Neuronal stem cell (in vitro differentiated cells): ENCODE data around the gene SNAPC1.

Experiments
- DNase-seq: peaks from one replicate; pipeline ENCODE4 v3.0.0-alpha.2; 2013; ENCODE audit warnings: low spot score
- H2AFZ ChIP-seq: one replicate; pipeline ENCODE4 v1.6.1; 2013; ENCODE audit warnings: mild to moderate bottlenecking, low read length, inconsistent platforms
- H2AK5ac ChIP-seq: 2 replicates; pipeline ENCODE4 v1.6.1; 2013; ENCODE audit warnings: low read depth, mild to moderate bottlenecking, inconsistent platforms, low read length, moderate library complexity, mixed read lengths
- H2BK120ac ChIP-seq: 2 replicates; pipeline ENCODE4 v1.6.1; 2013; ENCODE audit warnings: low read depth, mild to moderate bottlenecking, inconsistent platforms, low read length, moderate library complexity, mixed read lengths
- H2BK12ac ChIP-seq: one replicate; pipeline ENCODE4 v1.6.1; 2013; ENCODE audit warnings: low read length, inconsistent platforms
- H2BK15ac ChIP-seq: 2 replicates; pipeline ENCODE4 v1.6.1; 2013; ENCODE audit warnings: mild to moderate bottlenecking, low read length, inconsistent platforms, mixed read lengths
- H2BK5ac ChIP-seq: one replicate; pipeline ENCODE4 v1.6.1; 2013; ENCODE audit warnings: inconsistent platforms, mild to moderate bottlenecking, low read length, moderate library complexity
- H3K14ac ChIP-seq: one replicate; pipeline ENCODE4 v1.6.1; 2013; ENCODE audit warnings: low read length, inconsistent platforms
- H3K18ac ChIP-seq: 2 replicates; pipeline ENCODE4 v1.6.1; 2013; ENCODE audit warnings: low read length, inconsistent platforms
- H3K23ac ChIP-seq: 2 replicates; pipeline ENCODE4 v1.6.1; 2013; ENCODE audit warnings: low read depth, mild to moderate bottlenecking, mixed read lengths, low read length, inconsistent platforms; ENCODE audit not compliant: poor library complexity
- H3K27ac ChIP-seq: replicated peaks from 3 replicates; pipeline ENCODE4 v1.5.1; 2013; ENCODE audit warnings: low read length, inconsistent platforms
- H3K27me3 ChIP-seq, 3 experiments: 2 replicates each; pipeline ENCODE4 v1.6.1; 2013; ENCODE audit warnings: low read length in 3 of 3, mild to moderate bottlenecking in 2 of 3, inconsistent platforms in 1 of 3, low read depth in 1 of 3, mixed read lengths in 1 of 3, moderate library complexity in 1 of 3; ENCODE audit not compliant: control insufficient read depth in 3 of 3, insufficient read depth in 3 of 3
- H3K36me3 ChIP-seq, 2 donors: replicated peaks in 1 of 2; 2 replicates each; pipeline ENCODE4 v1.6.1; 2013; ENCODE audit warnings: low read length in 2 of 2; ENCODE audit not compliant: control insufficient read depth in 2 of 2, insufficient read depth in 2 of 2
- H3K4ac ChIP-seq: 2 replicates; pipeline ENCODE4 v1.6.1; 2013; ENCODE audit warnings: inconsistent platforms, mild to moderate bottlenecking, low read length, moderate library complexity
- H3K4me1 ChIP-seq, 2 donors: 1 replicate in 1 of 2; 2 replicates in 1 of 2; pipeline ENCODE4 v1.6.1; 2013; ENCODE audit warnings: low read length in 2 of 2, low read depth in 1 of 2; ENCODE audit not compliant: control insufficient read depth in 2 of 2, insufficient read depth in 1 of 2
- H3K4me2 ChIP-seq: one replicate; pipeline ENCODE4 v1.6.1; 2013; ENCODE audit warnings: mild to moderate bottlenecking, low read length, inconsistent platforms; ENCODE audit not compliant: insufficient read depth, poor library complexity, severe bottlenecking
- H3K4me3 ChIP-seq, 2 donors: 2 replicates each; pipeline ENCODE4 v1.5.1; 2013; ENCODE audit warnings: low read length in 2 of 2, mild to moderate bottlenecking in 2 of 2, inconsistent platforms in 1 of 2, moderate library complexity in 1 of 2
- H3K79me1 ChIP-seq: one replicate; pipeline ENCODE4 v1.6.1; 2013; ENCODE audit warnings: low read depth, mild to moderate bottlenecking, inconsistent platforms, low read length, moderate library complexity
- H3K9ac ChIP-seq: one replicate; pipeline ENCODE4 v1.6.1; 2013; ENCODE audit warnings: mild to moderate bottlenecking, low read depth, low read length, inconsistent platforms; ENCODE audit not compliant: poor library complexity
- H3K9me3 ChIP-seq, 2 donors: replicated peaks in 1 of 2; 2 replicates each; pipeline versions ENCODE3 to v1.6.1; 2013; ENCODE audit warnings: low read length in 2 of 2, mild to moderate bottlenecking in 2 of 2, inconsistent platforms in 1 of 2, low read depth in 1 of 2, mixed read lengths in 1 of 2, moderate library complexity in 1 of 2; ENCODE audit not compliant: control insufficient read depth in 2 of 2, insufficient read depth in 1 of 2
- H4K8ac ChIP-seq: one replicate; pipeline ENCODE4 v1.6.1; 2013; ENCODE audit warnings: low read depth, mild to moderate bottlenecking, inconsistent platforms, low read length, moderate library complexity
- H4K91ac ChIP-seq: one replicate; pipeline ENCODE4 v1.6.1; 2013; ENCODE audit warnings: low read length, low read depth, mild to moderate bottlenecking, inconsistent platforms; ENCODE audit not compliant: poor library complexity
- WGBS, 2 donors: extraction: QIAGEN DNeasy Blood & Tissue Kit; methylation state at CpG; one replicate each; pipeline ENCODE4 v1.1.7; 2013; ENCODE audit warnings: missing lambda C conversion rate in 2 of 2, mixed read lengths in 1 of 2; ENCODE audit not compliant: insufficient read length in 2 of 2, insufficient replicate concordance in 1 of 2; ENCODE audit errors: extremely low coverage in 2 of 2; 5-methylcytosine and 5-hydroxymethylcytosine counted together

The SNAPC1 gene

DNA sequence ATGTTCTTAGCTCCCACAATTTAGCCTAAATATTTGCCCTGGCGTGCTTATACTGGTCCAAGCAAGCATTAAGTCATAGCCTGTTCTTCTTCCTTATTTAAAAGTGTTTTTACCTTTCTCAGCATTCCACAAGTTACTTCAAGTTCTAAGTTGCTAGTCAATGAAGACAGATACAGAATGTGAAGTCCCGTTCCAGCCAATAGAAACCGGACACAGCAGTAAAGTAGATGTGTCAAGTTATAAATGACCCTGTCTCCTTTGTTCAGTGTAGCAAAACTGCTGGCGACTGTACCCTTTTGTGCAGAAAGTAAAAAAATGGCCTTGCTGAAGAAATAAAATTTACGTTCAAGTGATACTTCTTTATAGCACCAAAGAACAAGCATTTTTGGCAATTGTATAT is 3.9 kb downstream of the SNAPC1 start:
- Histone ChIP-seq H2BK5ac (no peak overlapping the region), H3K4me2 (no peak overlapping the region), H3K27ac (no peak overlapping the region), H4K8ac (no peak overlapping the region), H3K9ac (no peak overlapping the region), H3K9me3 (no peaks in the 10 kb centered on the region), H3K23ac (no peak overlapping the region), H3K27me3 (no peaks in the 10 kb centered on the region), H3K4me1 (peaks cover 6 to 15% of the 10 kb centered on the region in 2 donors), H3K4ac (no peak overlapping the region), H2BK120ac (no peak overlapping the region), H3K36me3 (peaks cover 7 to 51% of the 10 kb centered on the region in 2 donors), H2BK15ac (no peak overlapping the region), H3K18ac (no peak overlapping the region), H3K79me1 (no peaks in the 10 kb centered on the region), H2AFZ (no peak overlapping the region), H3K4me3 (no peak overlapping the region), H2AK5ac (no peak overlapping the region), H3K14ac (no peak overlapping the region), H2BK12ac (no peak overlapping the region), H4K91ac (no peak overlapping the region)
- DNase-seq, result no peak
- no CpG with 5 or more reads among the region's 5 CpGs for WGBS, 2 donors

DNA sequence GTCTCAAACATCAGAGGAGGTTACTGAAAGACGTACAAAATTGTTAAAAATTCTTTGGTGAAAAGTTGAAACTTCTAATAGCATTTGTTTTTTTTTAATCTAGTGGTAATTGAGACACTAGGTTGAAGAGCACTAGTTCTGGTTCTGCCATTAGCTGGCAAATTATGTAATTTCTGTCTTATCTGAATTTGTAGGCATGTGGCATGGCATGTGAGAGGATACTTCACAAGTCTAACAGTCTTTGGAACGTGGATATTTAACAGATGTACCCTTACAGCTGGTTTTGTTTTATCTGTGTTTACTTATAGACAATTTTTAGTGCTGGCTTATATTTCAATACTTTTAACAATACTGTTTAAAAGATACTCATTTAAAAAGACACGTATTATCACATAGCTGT is 6.0 kb downstream of the SNAPC1 start:
- Histone ChIP-seq H3K23ac (no peak overlapping the region), H3K4me1 (peaks cover 4 to 15% of the 10 kb centered on the region in 2 donors), H2AK5ac (no peak overlapping the region), H3K27me3 (no peaks in the 10 kb centered on the region), H4K91ac (no peak overlapping the region), H3K36me3 (peaks cover 8 to 72% of the 10 kb centered on the region in 2 donors), H3K4me3 (no peak overlapping the region), H3K79me1 (peaks cover 2% of the 10 kb centered on the region), H4K8ac (no peak overlapping the region), H2AFZ (no peak overlapping the region), H2BK15ac (no peak overlapping the region), H2BK12ac (no peak overlapping the region), H3K27ac (no peak overlapping the region), H3K9ac (no peak overlapping the region), H3K14ac (no peak overlapping the region), H3K4me2 (no peak overlapping the region), H3K9me3 (no peaks in the 10 kb centered on the region), H3K4ac (no peak overlapping the region), H2BK120ac (no peak overlapping the region), H3K18ac (no peak overlapping the region), H2BK5ac (no peak overlapping the region)
- WGBS, 2 donors, result no CpG with 5 or more reads among the region's 3 CpGs
- no peak for DNase-seq

DNA sequence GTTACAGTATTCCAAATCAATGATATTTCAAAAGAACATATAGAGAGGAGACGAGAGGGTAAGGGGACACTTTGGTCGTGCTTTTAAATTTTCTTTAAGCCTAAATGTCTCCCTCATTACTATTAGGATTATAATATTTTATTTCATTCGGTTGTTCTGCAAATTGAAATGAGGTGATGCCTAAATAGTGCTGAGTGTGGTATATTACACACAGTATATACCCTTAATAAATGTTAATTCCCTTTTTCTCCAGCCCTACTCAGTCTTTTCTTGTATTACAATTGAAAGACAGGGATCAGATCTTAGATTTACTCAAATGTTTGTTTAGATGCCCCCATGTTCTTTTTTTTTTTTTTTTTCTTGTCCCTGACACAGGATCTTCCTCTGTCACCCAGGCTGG is 7.7 kb downstream of the SNAPC1 start:
- Histone ChIP-seq H3K27me3 (no peaks in the 10 kb centered on the region), H3K36me3 (peaks cover 8 to 87% of the 10 kb centered on the region in 2 donors), H3K9ac (no peak overlapping the region), H2BK15ac (no peak overlapping the region), H3K14ac (no peak overlapping the region), H3K27ac (no peak overlapping the region), H3K4me3 (no peak overlapping the region), H2AFZ (no peak overlapping the region), H3K9me3 (no peaks in the 10 kb centered on the region), H4K8ac (no peak overlapping the region), H2BK5ac (no peak overlapping the region), H3K18ac (no peak overlapping the region), H2BK12ac (no peak overlapping the region), H3K23ac (no peak overlapping the region), H2AK5ac (no peak overlapping the region), H2BK120ac (no peak overlapping the region), H3K4me1 (peaks cover 2 to 4% of the 10 kb centered on the region in 2 donors), H3K4me2 (no peak overlapping the region), H4K91ac (no peak overlapping the region), H3K79me1 (peaks cover 2% of the 10 kb centered on the region), H3K4ac (no peak overlapping the region)
- WGBS, 2 donors, result no CpG with 5 or more reads among the region's 3 CpGs
- no peak for DNase-seq

DNA sequence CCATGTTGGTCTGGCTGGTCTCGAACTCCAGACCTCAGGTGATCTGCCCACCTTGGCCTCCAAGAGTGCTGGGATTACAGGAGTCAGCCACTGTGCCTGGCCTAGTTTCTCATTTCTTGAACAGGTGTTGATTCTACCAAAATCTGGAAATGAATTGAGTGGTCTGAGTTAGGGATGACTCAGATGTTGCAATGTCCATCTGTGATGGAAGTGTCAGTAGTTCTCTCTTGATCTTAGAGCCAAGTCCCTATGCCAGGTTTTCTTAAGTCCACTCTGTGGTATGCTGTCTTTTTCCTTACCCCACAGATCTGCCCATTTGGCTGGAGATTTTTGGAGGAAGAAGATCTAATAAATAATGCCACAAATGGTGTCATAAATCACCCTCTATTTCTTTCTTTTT is 12.6 kb downstream of the SNAPC1 start:
- Histone ChIP-seq H3K14ac (no peak overlapping the region), H4K8ac (no peak overlapping the region), H2AK5ac (no peak overlapping the region), H3K9ac (no peak overlapping the region), H4K91ac (no peak overlapping the region), H2BK15ac (no peak overlapping the region), H2BK5ac (no peak overlapping the region), H3K27me3 (no peaks in the 10 kb centered on the region), H3K4ac (no peak overlapping the region), H3K23ac (no peak overlapping the region), H2BK12ac (no peak overlapping the region), H3K79me1 (peaks cover 2% of the 10 kb centered on the region), H3K18ac (no peak overlapping the region), H2AFZ (no peak overlapping the region), H2BK120ac (no peak overlapping the region), H3K27ac (no peak overlapping the region), H3K9me3 (no peaks in the 10 kb centered on the region), H3K4me1 (no peaks in the 10 kb centered on the region), H3K4me2 (no peak overlapping the region), H3K4me3 (no peak overlapping the region), H3K36me3 (peaks cover 15 to 97% of the 10 kb centered on the region in 2 donors)
- WGBS, 2 donors, result no CpG with 5 or more reads among the region's 1 CpG
- DNase-seq, result no peak
